Kasumi-1 (cell line): Measurements from ENCODE around the gene SNRNP25.
A peak's percentile ranks its signal among the peaks of the same experiment; 100 is the strongest.

Experiments used
- DNase-seq, 2 experiments: peaks; one replicate each; lab custom pipeline; 2025; lab: John Stamatoyannopoulos, UW

SNRNP25 gene

DNA sequence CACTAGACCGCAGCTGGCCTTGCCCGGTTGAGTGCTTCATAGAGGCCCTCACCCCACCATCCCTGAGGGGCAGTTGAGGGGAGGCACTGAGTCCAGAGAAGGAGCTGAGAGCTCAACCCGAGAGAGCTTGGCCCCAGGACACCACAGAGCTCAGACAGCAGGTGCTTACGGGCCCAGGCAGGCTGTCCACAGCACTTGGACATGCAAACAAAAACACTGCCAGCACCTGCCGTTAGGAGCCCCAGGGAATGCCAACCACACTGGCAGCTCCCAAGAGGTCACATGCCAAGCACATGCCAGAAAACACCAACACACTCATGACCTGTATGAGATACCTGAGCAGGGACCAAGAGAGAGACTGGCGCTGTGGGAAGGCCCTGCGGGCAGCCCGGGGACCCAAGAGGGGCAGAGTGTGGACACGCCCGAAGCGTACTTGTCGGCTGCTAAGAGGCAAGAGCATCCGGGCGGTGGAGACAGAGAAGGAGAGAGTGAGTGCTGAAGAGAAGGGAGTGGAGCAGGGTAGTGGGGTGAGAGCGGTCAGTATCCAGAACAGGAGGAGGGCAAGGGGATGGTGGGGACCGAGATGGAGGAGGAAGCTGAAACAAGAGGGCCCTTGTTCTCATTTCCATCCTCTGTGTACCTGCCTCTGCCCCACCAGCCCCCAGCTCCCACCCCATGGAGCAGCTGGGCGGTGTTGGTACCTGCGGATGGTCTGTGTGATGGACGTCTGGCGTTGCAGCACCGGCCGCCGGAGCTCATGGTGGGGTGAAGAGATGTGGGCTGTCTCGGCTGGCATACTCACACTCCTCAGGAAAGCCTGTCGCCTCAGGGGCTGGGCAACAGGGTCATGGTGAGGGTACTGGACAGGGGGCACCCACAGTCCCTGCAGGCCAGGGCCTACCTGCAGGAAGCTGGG lies 10.6 kb downstream of the SNRNP25 start:
- no peak for DNase-seq

DNA sequence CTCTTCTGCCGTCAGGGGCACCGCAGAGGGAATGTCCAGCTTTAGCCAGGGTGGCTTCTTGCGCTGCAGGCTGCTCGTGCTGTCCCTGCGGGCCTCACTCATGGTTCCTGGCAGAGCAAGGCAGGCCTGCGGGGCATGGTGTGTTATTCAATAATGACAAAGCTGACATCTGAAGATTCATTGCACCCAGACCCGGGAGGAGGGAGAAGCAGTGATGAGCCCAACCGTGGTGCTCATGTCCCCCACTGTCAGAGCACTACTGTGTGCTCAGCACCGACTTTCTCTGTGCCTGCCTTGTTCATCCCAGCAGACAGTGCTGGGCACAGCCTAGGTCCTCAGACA lies 11.3 kb downstream of the SNRNP25 start:
- no peak for DNase-seq

GRCh38 chr16:65745-66144 lies 12.1 kb downstream of the SNRNP25 start:
- peak; percentile 45 to 52 for DNase-seq

DNA sequence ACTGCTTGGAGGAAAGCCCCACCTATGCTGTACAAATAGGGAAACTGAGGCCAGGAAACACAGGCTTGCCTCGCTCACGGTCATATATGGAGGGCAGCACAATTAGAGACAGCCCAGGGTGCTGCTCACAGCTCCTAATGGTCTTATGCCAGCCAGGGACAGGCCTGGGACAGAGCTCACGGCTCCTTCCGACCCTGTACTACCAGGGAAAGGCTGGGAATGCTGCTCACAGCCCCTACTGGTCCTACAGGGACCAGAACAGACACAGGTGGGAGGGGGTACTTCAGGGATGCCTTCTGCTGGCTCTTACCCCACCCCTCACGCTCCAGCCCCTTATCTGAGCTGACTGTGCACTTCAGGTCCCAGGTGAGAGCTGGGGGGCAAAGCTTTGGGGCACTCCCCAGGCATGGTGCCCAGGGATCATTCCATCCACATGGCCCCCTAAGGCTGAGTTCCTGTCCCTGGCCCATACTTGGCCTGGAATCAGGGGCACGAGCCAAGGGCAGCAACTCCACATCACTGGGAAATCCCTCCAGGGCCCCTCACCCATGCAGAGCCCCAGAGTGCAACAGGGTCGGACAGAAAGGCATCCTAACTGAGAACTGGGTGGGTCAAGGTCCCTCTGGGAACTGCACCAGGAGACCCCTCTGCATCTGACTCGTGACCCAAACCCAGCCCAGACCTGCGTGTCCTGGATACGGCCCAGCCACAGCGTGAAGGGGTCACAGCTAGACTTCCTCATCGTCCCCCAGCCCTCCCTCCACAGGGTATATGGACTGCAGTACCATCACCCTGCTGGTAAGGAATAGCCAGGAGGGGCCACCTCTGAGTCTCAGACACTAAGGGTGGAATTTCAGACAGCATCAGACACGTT lies 12.9 kb downstream of the SNRNP25 start:
- no peak for DNase-seq

- DNase-seq, result no peak
Measured at GRCh38 chr16:67183-67791, 13.7 kb downstream of the SNRNP25 start.

GRCh38 chr16:67884-68789 lies 14.5 kb downstream of the SNRNP25 start:
- no peak for DNase-seq

- no peak for DNase-seq
Measured at GRCh38 chr16:69181-69580, 15.6 kb downstream of the SNRNP25 start.

GRCh38 chr16:71210-71539 lies 17.5 kb downstream of the SNRNP25 start:
- no peak for DNase-seq

GRCh38 chr16:71540-72401 lies 18.1 kb downstream of the SNRNP25 start:
- DNase-seq, result no peak

DNA sequence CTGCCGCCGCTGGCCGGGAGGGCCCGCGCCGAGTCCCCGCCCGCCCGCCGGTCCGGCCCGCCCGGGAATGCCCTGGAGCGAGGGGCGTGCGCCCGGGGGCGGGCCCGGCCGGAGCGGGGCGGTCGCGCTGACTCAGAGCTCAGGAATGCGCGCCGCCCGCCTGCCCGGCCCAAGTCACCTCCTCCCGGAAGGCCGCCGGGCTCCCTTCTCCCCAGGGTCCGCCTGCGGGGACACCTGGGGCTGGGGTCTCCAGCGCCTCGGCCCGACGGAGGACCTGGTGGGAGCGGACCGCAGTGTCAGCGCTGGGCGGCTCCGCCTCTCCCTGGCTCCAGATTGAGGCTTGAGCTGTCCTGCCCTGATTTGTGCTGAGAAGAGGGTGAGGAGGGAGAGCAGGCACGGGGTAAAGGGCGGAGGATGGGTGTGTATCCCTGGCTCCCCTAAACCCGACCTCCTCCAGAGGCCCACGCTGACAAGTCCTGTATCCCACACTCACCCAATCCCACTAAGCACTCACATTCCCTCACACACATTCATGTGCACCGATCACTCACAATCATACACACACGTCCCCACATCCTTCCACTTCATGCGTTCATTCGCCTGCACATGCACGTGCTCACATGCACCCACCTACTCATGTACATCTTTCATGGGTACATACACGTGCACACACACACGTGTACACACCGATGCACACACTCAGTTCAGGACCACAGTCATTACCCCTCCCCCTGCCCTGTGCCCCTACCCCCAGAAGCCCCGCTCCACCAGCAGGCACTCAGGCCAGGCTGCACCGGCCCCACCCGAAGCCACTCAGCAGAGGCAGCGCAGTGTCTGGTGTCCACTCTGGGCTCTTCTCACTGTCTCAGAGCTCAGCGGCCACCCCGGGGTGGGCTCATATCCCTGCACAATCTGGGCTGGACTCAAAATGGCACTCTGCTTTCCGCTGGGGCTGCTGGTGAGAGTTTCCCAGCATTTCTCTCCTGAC lies 19.2 kb downstream of the SNRNP25 start, which contains the start of gene RHBDF1:
Gene RHBDF1, minus strand, starts transcription at position 71 of the 988 bp plus-strand sequence. CDS start 7,616 bp downstream, outside the sequence.
- DNase-seq, result no peak

DNA sequence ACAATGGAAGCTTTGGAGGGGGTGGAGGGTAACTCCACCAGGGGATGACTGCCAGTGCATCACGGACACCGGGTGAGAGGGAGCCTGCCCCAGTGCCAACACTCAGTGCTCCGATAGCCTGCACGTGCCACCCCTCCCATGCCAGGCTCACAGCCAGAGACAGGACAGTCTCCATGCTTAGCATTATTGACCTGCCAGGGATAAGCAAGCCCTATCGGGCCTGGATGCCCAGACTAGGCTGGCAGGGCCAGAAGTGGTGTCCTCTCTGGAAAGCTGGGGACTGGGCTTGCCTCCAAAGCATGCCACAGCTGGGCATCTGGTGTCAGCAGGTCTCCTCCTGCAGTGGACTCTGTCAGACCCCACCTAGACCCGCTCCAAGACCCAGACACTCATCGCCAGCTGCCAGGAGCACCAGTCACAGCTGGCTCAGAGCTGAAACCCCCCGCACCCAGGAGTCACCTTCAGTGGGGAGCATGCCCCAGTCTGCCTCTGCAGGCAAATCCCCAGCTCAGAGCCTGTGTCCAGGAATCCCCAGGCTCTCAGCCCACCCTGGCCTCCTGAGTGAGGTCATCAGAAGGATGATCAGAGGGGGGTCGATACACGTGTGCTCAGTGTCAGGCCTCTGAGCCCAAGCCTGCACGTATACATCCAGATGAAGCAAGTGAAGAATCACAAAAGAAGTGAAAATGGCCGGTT lies 20.6 kb downstream of the SNRNP25 start:
- DNase-seq, result no peak

- no peak for DNase-seq
Measured at GRCh38 chr16:74747-75334, 21.2 kb downstream of the SNRNP25 start.

GRCh38 chr16:75580-76501 lies 22.2 kb downstream of the SNRNP25 start:
- peak; percentile 15 to 37 for DNase-seq

- DNase-seq, result no peak
Measured at GRCh38 chr16:76535-77272, 23.1 kb downstream of the SNRNP25 start.

DNA sequence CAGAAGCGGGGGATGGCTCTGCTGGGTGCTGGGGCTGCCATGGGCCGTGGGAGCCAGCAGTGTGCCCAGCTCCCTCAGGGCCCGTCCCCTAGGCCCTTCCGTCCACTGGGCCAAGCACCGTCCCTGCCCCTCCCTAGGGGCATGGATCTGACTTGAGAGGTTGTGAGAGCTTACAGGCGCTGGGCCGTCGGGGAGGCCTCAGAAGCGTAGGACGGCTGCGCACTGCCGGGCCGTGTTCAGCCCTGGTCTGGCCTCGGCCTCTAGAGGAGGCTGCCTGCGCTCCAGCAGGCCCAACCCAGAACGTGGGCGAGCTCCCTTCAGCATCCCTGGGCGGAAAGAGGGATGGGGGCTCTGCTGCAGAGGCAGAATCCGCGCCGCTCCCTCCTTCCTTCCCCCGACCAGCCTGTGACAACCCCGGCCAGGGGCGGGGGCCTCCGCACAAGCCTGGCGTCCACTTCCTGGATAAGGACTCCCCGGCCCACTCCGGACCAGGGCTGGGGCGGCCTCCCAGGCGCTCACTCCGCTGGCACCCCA lies 23.7 kb downstream of the SNRNP25 start:
- DNase-seq, result no peak

GRCh38 chr16:77807-78443 lies 24.3 kb downstream of the SNRNP25 start, which contains the start of gene MPG:
MPG (plus strand) TSS chr16:78225; CDS start chr16:78310, 85 bp downstream.
- peak in 1 of 2 experiments; percentile 41 for DNase-seq
